ENCODE results near the gene LACC1.
A peak's percentile ranks its signal among the peaks of the same experiment; 100 is the strongest.

The LACC1 gene

GRCh38 chr13:43879755-43880181 lies at the start of gene LACC1:
Gene LACC1, plus strand, starts transcription at chr13:43879904. Its CDS starts 1,082 bp downstream, at chr13:43880986.
- DNase-seq (ENCODE audit: extremely low read depth in 1 of 2, low read depth in 1 of 2), result peak in 1 of 2 donors; percentile 1

- DNase-seq (ENCODE audit: extremely low read depth in 1 of 2, low read depth in 1 of 2), result no peak
Observed at GRCh38 chr13:43830497-43830881, 49.2 kb upstream of the LACC1 start.

- no peak for DNase-seq (ENCODE audit: extremely low read depth in 1 of 2, low read depth in 1 of 2)
Observed at GRCh38 chr13:43831088-43831487, 48.6 kb upstream of the LACC1 start.

GRCh38 chr13:43835701-43836100 lies 44.0 kb upstream of the LACC1 start:
- no peak for DNase-seq (ENCODE audit: extremely low read depth in 1 of 2, low read depth in 1 of 2)

GRCh38 chr13:43838909-43839308 lies 40.8 kb upstream of the LACC1 start:
- no peak for DNase-seq (ENCODE audit: extremely low read depth in 1 of 2, low read depth in 1 of 2)

GRCh38 chr13:43846496-43847158 lies 33.1 kb upstream of the LACC1 start:
- DNase-seq (ENCODE audit: extremely low read depth in 1 of 2, low read depth in 1 of 2), result no peak

- DNase-seq (ENCODE audit: extremely low read depth in 1 of 2, low read depth in 1 of 2), result no peak
Observed at GRCh38 chr13:43848001-43848649, 31.6 kb upstream of the LACC1 start.

- no peak for DNase-seq (ENCODE audit: extremely low read depth in 1 of 2, low read depth in 1 of 2)
Observed at GRCh38 chr13:43850873-43851272, 28.8 kb upstream of the LACC1 start.

GRCh38 chr13:43852923-43853404 lies 26.7 kb upstream of the LACC1 start:
- no peak for DNase-seq (ENCODE audit: extremely low read depth in 1 of 2, low read depth in 1 of 2)

- no peak for DNase-seq (ENCODE audit: extremely low read depth in 1 of 2, low read depth in 1 of 2)
Observed at GRCh38 chr13:43861863-43862262, 17.8 kb upstream of the LACC1 start.

- no peak for DNase-seq (ENCODE audit: extremely low read depth in 1 of 2, low read depth in 1 of 2)
Observed at GRCh38 chr13:43864921-43865320, 14.8 kb upstream of the LACC1 start.

- no peak for DNase-seq (ENCODE audit: extremely low read depth in 1 of 2, low read depth in 1 of 2)
Observed at GRCh38 chr13:43865892-43866291, 13.8 kb upstream of the LACC1 start.

- DNase-seq (ENCODE audit: extremely low read depth in 1 of 2, low read depth in 1 of 2), result no peak
Observed at GRCh38 chr13:43872181-43872580, 7.5 kb upstream of the LACC1 start.

GRCh38 chr13:43874504-43875092 lies 5.1 kb upstream of the LACC1 start:
- no peak for DNase-seq (ENCODE audit: extremely low read depth in 1 of 2, low read depth in 1 of 2)

- no peak for DNase-seq (ENCODE audit: extremely low read depth in 1 of 2, low read depth in 1 of 2)
Observed at GRCh38 chr13:43876366-43876765, 3.3 kb upstream of the LACC1 start.

GRCh38 chr13:43877326-43877725 lies 2.4 kb upstream of the LACC1 start:
- no peak for DNase-seq (ENCODE audit: extremely low read depth in 1 of 2, low read depth in 1 of 2)

GRCh38 chr13:43877766-43878165 lies 1.9 kb upstream of the LACC1 start:
- no peak for DNase-seq (ENCODE audit: extremely low read depth in 1 of 2, low read depth in 1 of 2)

- peak; percentile 58 to 67 for DNase-seq (ENCODE audit: extremely low read depth in 1 of 2, low read depth in 1 of 2)
Observed at GRCh38 chr13:43878892-43879754, 581 bp upstream of the LACC1 start, which contains the start of gene CCDC122. Gene CCDC122, minus strand, starts transcription at chr13:43879740. Its CDS starts 10,364 bp downstream, at chr13:43869376.

- DNase-seq (ENCODE audit: extremely low read depth in 1 of 2, low read depth in 1 of 2), result no peak
Observed at GRCh38 chr13:43880214-43880855, 631 bp downstream of the LACC1 start.

- no peak for DNase-seq (ENCODE audit: extremely low read depth in 1 of 2, low read depth in 1 of 2)
Observed at GRCh38 chr13:43880926-43881325, 1.2 kb downstream of the LACC1 start.

All from stimulated activated CD8-positive, alpha-beta memory T cell treated with anti-CD3 and anti-CD28 coated beads, Interleukin-7, amount 100 ng/mL, for 48 hours (primary cell).